NCI-H2081 treated with DMSO at 0.1 percent for 48 hours (cell line): ENCODE data around the gene SLC25A22.

Experiments used
- DNase-seq: peaks from one replicate; lab custom pipeline; 2025; lab: John Stamatoyannopoulos, UW

Gene SLC25A22

DNA sequence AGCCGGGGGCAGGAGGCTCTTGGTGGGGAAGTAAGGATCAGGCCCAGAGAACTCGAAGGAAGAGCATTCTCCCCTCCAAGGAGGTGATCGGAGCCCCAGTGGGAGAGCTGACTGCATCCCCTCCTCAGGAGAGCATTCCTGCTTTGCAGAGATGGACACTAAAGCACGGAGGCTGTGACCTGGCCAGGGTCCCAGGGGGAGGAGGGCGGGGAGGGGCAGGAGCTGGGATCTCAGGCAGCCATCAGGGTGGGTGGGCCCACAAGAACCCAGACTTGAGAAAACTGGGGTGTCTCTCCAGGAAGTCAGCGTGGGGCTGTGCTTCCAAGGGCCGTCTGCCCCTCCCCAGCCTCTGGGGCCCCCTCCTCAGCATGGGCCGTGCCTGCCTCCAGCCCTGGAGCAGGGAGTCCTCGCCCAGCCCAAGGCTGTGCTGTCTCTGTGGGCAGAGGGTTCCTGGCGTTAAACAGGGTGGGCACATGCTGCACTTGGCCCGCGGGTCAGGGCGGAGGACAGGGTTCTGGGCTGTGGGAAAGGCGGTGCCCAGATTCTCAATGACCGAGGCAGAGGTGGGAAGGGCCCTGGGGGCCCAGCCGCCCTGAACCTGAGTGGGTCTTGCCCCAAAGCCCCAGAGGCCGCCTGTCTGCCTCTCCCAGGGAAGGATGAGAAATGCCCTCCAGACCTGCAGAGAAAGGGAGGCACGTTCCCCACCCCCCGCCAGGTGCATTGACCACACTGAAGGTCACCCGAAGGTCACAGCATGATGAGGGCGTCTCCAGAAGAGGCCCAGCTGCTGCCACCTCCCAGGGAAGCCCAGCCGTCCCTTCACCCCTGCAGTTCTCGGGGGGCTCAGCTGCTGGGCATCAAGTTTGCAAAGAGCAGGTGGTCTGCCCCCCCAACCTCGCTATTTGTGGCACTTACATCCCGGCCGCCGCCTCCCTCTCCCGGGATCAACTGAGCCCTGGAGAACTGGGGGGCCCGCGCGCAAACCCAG is 8.8 kb downstream of the SLC25A22 start:
- DNase-seq = no peak

DNA sequence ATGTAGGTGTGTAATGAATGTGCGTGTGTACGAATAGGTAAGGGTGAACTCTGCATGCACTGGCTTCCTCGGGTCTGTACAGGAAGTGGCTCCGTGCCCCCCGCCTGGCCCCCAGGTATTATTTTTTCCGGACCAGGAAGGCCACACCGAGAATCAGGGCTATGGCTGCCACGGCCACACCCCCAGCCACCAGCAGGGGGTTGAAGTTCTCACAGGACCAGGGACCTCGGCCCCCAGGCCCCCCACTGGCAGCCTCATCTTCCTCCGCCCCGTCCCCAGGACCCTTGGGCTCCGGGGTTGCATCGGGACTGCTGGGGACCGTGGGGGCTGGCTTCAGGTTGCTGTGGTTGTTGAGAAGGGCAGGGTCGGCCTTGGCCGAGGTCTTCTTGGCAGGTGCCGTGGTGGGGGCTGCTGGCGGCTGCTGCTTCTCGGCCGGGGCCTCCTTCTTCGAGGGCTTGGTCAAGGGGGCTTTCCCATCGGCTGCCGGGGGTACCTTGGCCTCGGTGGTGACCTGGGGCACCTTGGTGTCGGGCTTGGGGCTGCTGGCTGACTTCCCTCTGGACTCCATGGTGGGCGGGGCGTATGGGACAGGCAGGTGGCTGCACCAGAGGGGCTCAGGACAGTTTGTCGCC is 10.0 kb downstream of the SLC25A22 start:
- no peak for DNase-seq

GRCh38 chr11:787084-787675 is 10.9 kb downstream of the SLC25A22 start:
- no peak for DNase-seq

- no peak for DNase-seq
Measured at GRCh38 chr11:786235-787083, 11.6 kb downstream of the SLC25A22 start.

DNA sequence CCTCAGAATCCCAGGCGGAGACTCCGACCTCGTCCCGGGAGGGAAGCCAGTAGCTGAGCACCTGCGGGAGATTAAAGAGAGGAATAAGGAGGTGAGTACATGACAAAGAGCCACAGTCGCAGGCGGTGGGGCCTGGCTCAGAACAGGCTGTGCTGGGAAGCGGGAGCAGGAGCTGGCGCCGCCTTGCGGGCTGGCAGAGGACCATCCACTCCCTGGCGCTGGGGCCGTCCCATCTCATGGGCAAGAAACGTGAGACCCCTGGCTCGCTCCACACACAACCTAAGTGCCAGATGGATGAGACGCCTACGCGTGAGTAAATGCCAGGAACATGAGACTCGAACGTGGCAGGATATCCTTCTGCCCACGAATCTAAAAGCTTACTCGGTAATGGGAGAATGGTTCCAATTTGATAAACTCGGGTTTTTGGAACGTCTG is 14.5 kb downstream of the SLC25A22 start:
- DNase-seq = no peak

- no peak for DNase-seq
Measured at GRCh38 chr11:782264-783174, 15.6 kb downstream of the SLC25A22 start.

DNA sequence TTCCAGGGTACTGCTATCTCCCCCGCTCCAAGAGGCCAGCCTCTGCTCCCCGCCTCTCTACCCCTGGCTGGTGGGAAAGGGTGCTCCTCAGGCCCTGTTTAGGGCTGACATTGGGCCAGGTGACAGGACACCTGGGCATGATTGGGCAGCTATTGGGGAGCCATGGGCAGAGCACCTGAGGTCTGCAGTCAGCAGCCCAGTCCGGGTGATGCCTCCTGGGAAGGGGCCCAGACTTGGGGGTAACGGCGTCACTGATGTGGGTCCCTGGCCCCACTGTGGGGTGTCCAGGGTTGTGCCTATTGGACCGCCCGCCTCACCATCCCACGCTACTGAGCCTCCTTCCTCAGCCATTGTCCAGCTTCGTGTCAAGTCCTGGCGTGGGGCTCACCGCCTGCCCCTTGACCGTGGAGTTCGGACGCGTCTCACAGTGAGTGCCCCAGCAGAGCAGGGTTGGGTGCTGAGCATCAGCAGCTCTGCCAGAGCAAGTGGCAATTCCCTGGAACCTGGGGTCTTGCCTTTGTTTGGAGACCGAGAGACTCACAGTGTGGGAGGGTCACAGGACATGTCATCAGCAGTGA is 18.0 kb downstream of the SLC25A22 start:
- DNase-seq = no peak

DNA sequence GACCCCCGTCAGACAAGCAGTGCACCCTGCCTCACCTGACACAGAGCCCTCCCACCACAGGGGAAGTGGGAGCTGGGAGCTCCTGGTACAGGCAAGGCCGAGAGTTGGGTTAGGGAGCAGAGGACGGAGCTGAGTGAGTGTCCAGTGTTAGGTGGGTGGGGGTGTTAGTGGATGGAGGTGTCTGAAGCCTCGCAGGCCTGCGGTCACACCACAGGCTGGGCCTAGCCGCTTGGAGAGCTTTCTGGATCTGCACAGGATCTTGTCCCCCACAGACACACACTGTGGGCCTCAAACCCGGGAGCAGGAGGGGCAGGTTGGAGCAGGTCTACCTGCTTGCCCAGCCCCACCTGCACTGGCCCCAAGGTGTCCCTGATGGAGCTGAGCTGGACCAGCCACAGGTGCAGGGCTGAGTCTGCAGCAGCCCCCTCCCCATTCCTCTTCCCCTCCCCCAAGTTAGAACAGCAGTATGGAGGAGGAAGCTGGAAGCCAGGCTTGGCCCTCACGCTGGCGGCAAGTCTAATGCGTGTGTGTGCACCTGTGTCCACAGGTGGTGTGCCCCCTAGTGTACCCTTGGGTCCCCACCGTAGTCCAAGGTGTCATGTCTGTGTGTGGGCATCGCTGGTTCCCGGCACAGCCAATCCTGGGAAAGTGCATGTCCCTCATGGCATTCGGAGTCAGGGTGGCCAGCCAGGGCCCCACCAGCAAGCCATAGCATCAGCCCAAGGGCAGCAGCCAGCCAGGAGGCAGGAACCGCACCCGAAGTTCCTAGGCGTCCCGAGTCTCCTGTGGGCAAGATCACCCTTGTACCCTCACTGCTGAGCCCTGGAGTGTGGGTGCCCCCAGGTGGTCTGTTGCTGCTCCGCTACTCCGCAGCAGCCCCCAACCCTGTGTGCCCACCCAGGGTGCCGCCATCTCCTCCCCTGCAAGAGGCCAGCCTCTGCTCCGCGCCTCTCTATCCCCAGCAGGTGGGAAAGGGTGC is 18.8 kb downstream of the SLC25A22 start:
- DNase-seq = no peak

DNA sequence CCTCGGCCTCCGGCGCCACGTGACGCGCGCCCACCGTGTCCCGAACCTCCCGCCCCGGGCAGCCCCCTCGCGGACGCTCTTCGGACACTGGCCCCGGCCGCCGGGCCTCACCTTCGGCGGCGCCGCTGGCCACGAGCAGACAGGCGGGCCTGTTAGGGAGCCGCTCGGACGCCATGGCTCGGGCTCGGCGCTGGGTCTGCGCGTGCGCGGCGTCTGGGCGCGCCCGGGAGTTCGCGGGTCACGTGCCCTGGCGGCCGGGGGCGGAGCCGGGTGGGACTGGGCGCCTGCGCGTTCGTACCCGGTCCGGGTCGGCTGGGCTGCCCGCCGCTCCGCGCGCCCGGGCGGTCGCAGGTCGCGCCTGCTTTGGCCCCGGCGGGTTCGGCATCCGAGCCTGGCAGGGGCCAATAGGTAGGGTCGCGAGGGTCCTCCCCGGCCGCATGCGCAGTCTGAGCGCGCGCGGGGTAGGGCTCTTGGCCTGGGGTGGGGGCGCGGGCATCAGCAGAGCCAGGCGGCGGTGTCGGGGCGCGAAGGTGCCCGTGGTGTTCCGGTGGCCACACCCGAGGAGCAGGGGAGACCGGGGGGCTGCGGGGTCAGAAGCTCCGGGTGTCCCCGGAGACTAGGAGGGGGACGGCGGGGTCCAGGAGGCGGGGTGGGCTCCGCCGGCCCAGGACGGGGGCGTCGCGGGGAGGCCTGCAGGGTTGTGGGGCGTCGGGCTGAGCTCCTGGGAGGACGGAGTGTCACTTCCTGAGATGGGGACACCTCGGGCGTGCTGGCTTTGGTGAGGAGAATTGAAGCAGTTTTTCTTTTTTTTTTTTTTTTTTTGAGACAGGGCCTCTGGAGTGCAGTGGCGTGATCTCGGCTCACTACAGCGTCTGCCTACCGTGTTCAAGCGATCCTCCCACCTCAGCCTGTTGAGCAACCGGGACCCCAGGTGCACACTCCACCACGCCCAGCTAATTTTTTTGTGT is 20.5 kb downstream of the SLC25A22 start, which contains the start of gene GATD1:
Gene GATD1, minus strand, starts transcription at position 200 of the 968 bp plus-strand sequence. Its CDS starts 25 bp downstream, at position 175.
- peak; percentile 42 for DNase-seq

- no peak for DNase-seq
Measured at GRCh38 chr11:776561-777287, 21.4 kb downstream of the SLC25A22 start.

- DNase-seq = no peak
Measured at GRCh38 chr11:776263-776560, 21.9 kb downstream of the SLC25A22 start.

GRCh38 chr11:774873-775592 is 23.0 kb downstream of the SLC25A22 start:
- no peak for DNase-seq

DNA sequence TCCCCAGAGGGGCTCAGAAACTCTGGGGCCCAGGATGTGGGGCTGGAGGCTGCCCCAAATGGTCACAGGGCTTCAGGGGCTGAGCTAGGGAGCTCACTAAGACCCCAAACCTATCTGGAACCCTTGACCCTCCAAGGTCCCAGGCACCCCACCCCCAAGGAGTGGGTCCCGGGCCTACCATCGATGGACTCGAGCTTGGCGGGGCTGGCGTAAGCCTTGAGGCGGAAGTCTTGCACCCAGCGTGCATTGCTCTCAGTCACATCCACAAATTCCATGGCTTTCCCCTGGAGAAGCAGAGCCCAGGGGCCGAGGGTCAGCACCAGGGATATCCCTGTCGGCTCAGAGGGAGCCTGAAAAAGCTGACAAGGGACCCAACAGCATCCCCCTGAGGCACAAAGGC is 24.3 kb downstream of the SLC25A22 start:
- no peak for DNase-seq

GRCh38 chr11:773425-773824 is 24.7 kb downstream of the SLC25A22 start:
- no peak for DNase-seq

- DNase-seq = no peak
Measured at GRCh38 chr11:772429-773390, 25.4 kb downstream of the SLC25A22 start.
